ENCODE measurements around the gene GAS2. TPM values are rescaled to one million over a fixed set of nuclear protein-coding genes. Genes with fewer than 3 reads are reported as not detected.

GAS2 gene
- total and polyA plus RNA-seq, 2 of the 4 experiments (the other 2 are of a cell fraction): 0.51 to 0.90 TPM

DNA sequence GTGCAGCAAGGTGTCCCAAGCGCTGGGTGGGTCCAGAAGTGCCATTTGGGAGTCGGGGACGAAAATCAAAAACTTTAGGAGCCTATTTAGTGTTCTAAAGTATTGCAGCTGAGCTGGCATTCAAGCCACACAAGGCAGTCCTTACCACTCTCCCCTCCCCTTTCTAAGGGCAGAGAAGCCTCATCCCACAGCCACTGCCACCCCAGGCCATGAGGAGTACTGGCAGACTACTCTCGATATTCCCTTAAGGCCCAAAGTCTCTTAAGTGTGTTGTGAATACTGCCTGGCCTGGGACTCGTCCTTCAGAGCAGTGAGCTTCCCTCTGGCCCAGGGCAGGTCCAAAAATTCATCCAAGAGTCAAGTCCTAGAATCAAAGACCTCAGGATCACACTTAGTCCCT, 48.5 kb upstream of the GAS2 start:
- TF ChIP-seq RCOR1 (IDR thresholded peaks at IDR 0.05; ENCODE audit: insufficient replicate concordance, low read length) (no peak), RFX5 (IDR thresholded peaks at IDR 0.05; ENCODE audit: low read depth, low read length) (no peak), USF2 (IDR thresholded peaks at IDR 0.05; ENCODE audit: low read depth, low read length) (no peak), SMC3 (IDR thresholded peaks at IDR 0.05; ENCODE audit: low read depth, low read length) (no peak), CHD1 (IDR thresholded peaks at IDR 0.05; ENCODE audit: low read depth, low read length) (no peak), POLR2A (IDR thresholded peaks at IDR 0.05; ENCODE audit: low read depth, low read length) (no peak), MAFK (IDR thresholded peaks at IDR 0.05; ENCODE audit: low read depth, low read length) (no peak), MXI1 (IDR thresholded peaks at IDR 0.05; ENCODE audit: borderline replicate concordance, low read depth, low read length) (no peak), NFE2L2 (IDR thresholded peaks at IDR 0.05; ENCODE audit: low read depth, low read length) (no peak), MAZ (IDR thresholded peaks at IDR 0.05; ENCODE audit: borderline replicate concordance, low read depth, low read length) (no peak), FOS (IDR thresholded peaks at IDR 0.05; ENCODE audit: low read depth, low read length) (no peak), BHLHE40 (IDR thresholded peaks at IDR 0.05; ENCODE audit: low read depth, low read length) (no peak), RAD21 (IDR thresholded peaks at IDR 0.05; ENCODE audit: low read length) (no peak), CEBPB (IDR thresholded peaks at IDR 0.05; ENCODE audit: low read depth, low read length) (no peak)
- TF ChIP-seq, protein P1, sequence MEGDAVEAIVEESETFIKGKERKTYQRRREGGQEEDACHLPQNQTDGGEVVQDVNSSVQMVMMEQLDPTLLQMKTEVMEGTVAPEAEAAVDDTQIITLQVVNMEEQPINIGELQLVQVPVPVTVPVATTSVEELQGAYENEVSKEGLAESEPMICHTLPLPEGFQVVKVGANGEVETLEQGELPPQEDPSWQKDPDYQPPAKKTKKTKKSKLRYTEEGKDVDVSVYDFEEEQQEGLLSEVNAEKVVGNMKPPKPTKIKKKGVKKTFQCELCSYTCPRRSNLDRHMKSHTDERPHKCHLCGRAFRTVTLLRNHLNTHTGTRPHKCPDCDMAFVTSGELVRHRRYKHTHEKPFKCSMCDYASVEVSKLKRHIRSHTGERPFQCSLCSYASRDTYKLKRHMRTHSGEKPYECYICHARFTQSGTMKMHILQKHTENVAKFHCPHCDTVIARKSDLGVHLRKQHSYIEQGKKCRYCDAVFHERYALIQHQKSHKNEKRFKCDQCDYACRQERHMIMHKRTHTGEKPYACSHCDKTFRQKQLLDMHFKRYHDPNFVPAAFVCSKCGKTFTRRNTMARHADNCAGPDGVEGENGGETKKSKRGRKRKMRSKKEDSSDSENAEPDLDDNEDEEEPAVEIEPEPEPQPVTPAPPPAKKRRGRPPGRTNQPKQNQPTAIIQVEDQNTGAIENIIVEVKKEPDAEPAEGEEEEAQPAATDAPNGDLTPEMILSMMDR (conservative IDR thresholded peaks at IDR 0.05; ENCODE audit: low read depth, low read length): no peak
- TF ChIP-seq, protein P2, sequence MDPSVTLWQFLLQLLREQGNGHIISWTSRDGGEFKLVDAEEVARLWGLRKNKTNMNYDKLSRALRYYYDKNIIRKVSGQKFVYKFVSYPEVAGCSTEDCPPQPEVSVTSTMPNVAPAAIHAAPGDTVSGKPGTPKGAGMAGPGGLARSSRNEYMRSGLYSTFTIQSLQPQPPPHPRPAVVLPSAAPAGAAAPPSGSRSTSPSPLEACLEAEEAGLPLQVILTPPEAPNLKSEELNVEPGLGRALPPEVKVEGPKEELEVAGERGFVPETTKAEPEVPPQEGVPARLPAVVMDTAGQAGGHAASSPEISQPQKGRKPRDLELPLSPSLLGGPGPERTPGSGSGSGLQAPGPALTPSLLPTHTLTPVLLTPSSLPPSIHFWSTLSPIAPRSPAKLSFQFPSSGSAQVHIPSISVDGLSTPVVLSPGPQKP (IDR thresholded peaks at IDR 0.05; ENCODE audit: borderline replicate concordance, low read depth, low read length): no peak
- ATAC-seq (ENCODE audit: low read depth) (no peak), DNase-seq (no peak)
- Histone ChIP-seq H4K91ac (ENCODE audit: insufficient read depth, low read depth, low read length) (no peak overlapping the region), H3K14ac (replicated peaks; ENCODE audit: low read depth, low read length) (no peak overlapping the region), H4K20me1 (ENCODE audit: insufficient read depth, low read length) (no peaks in the 10 kb centered on the region), H2AK9ac (replicated peaks; ENCODE audit: low read depth, low read length, poor library complexity) (no peak overlapping the region), H3K9me3 (ENCODE audit: control insufficient read depth, insufficient read depth, low read length) (no peaks in the 10 kb centered on the region), H2BK20ac (ENCODE audit: low read depth, low read length) (no peak overlapping the region), H3K9me1 (ENCODE audit: insufficient read depth, low read length) (no peaks in the 10 kb centered on the region), H3K4ac (ENCODE audit: low read depth, low read length) (no peak overlapping the region), H2BK120ac (ENCODE audit: low read depth, low read length) (no peak overlapping the region), H2AFZ (replicated peaks; ENCODE audit: low read length, poor library complexity) (no peak overlapping the region), H2BK5ac (ENCODE audit: low read depth, low read length, poor library complexity, severe bottlenecking) (no peak overlapping the region), H3K23ac (ENCODE audit: low read depth, low read length) (no peak overlapping the region), H3K56ac (ENCODE audit: extremely low read depth, insufficient read depth, low read length) (no peak overlapping the region), H3K79me1 (ENCODE audit: low read depth in 1 of 2, low read length in 2 of 2) (no peaks in the 10 kb centered on the region), H3K4me2 (ENCODE audit: low read depth, low read length) (no peak overlapping the region), H3K4me3 (ENCODE audit: insufficient read depth, low read depth, low read length) (no peak overlapping the region), H4K8ac (ENCODE audit: low read depth in 2 of 2, low read length in 2 of 2) (no peak overlapping the region), H3K36me3 (ENCODE audit: control insufficient read depth, insufficient read depth, low read length) (no peaks in the 10 kb centered on the region), H3K18ac (ENCODE audit: low read depth, low read length) (no peak overlapping the region), H3K27ac (ENCODE audit: insufficient read depth, low read length) (no peak overlapping the region), H4K5ac (ENCODE audit: low read depth, low read length) (no peak overlapping the region), H3K4me1 (ENCODE audit: control insufficient read depth, insufficient read depth, low read length) (no peaks in the 10 kb centered on the region), H2BK15ac (ENCODE audit: low read depth, low read length) (no peak overlapping the region), H3K27me3 (ENCODE audit: control insufficient read depth, insufficient read depth, low read length) (no peaks in the 10 kb centered on the region), H3K9ac (ENCODE audit: low read depth, low read length) (no peak overlapping the region), H2AK5ac (ENCODE audit: low read depth, low read length) (no peak overlapping the region)
- dilution Hi-C loops (cut with HindIII; ENCODE audit: low sequenced_read_pairs, unreplicated experiment): no loop called here
- BruUV-seq (replicated peaks): no TSS peak
- in situ Hi-C loops (cut with MboI; ENCODE audit: low sequenced_read_pairs): no loop called here
- ChIA-PET POLR2A (ENCODE audit: unreplicated experiment) (no interaction called here), CTCF (no interaction called here)
- no CpG with 5 or more reads among the region's 5 CpGs for WGBS, 2 experiments (ENCODE audit: extremely low coverage in 2 of 2, insufficient read length in 1 of 2)
- intact Hi-C loops (cut with micrococcal nuclease): no loop called here

All from IMR-90 (cell line).